HG03045 (cell line): ENCODE data around the gene NRXN3.
"Not testable (repeated sequence)": the region's sequence is repeated elsewhere in the genome, so short reads cannot be mapped to it uniquely, and the experiment has no call there.

ENCODE experiments used
- ATAC-seq: cut with Tn5 transposase; IDR thresholded peaks from one replicate; pipeline ENCODE4 v1.9.1; 2021; ENCODE audit warnings: mild to moderate bottlenecking, moderate library complexity; ENCODE audit not compliant: unreplicated experiment

The NRXN3 gene

GRCh38 chr14:78479127-78479780, 309.1 kb downstream of the NRXN3 start:
- no peak for ATAC-seq

DNA sequence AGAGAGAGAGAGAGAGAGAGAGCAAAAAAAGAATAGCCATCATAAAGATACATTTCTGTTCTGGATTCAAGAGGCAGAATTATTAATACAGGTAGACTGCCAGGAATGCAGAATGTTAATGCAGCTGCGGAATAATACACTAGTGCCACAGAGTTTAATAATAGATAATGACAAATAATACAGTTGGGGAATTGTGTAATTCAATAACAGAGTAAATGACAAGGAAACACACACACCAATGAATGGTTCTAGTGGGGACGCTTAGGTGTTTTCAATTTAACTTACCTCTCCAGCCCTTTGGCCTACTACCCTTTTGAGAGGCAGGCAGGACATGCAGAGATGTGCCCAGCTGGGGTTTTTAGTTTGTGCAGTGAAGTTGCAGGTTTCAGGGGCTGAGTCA, 313.9 kb downstream of the NRXN3 start:
- ATAC-seq: no peak

DNA sequence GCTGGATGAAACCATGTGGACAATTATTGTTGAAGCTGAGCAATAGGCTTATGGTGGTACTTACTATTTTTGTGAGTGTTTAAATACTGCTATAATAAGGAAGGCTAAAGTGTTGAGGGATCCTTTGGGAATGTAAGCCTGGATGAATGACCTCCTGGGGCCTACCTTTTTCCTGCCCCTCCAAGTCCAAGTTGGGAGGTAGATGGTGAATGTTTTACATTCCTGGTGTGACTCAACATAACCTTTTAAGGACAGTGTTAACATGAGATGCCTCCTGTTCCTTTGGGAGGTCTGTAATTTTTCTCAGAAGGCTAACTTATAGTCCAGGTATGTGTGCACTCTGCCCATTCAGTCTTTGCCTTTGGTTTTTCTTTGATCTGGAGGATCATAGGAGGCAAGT, 315.9 kb downstream of the NRXN3 start:
- no peak for ATAC-seq

GRCh38 chr14:78486621-78487020, 316.4 kb downstream of the NRXN3 start:
- no peak for ATAC-seq

DNA sequence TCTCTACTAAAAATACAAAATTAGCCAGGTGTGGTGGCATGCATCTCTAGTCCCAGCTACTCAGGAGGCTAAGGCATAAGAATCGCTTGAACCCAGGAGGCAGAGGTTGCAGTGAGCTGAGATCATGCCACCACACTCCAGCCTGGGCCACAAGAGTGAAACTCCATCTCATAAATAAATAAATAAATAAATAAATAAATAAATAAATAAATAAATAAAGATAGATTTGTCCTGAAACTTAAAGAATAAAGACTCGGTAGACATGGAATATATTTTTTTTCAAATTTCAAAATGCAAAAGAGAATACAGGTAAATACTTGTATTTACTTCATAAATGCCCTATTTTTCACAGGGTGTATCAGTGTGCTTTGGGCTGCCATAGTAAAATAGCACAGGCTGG, 317.4 kb downstream of the NRXN3 start:
- not testable (repeated sequence) for ATAC-seq

DNA sequence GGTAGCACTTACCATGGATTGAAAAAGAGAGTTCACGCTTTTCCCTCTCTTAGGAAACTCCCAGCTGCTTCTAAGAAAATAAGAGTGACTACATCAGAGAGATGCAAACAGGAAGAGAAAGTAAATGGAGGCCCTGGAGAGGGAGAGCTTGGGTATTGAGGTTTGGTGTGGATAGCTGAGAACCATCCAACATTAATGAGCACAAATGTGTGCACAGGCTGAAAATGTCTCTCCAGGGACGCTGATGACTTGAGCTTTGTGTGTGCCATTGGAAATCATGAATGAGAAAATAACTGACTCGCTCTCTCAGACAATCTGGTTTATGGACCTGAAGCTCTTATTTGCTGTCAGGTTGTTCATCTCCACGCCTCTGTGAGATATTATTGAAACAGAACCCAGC, 318.8 kb downstream of the NRXN3 start:
- no peak for ATAC-seq

GRCh38 chr14:78491048-78491447, 320.9 kb downstream of the NRXN3 start:
- ATAC-seq: no peak

DNA sequence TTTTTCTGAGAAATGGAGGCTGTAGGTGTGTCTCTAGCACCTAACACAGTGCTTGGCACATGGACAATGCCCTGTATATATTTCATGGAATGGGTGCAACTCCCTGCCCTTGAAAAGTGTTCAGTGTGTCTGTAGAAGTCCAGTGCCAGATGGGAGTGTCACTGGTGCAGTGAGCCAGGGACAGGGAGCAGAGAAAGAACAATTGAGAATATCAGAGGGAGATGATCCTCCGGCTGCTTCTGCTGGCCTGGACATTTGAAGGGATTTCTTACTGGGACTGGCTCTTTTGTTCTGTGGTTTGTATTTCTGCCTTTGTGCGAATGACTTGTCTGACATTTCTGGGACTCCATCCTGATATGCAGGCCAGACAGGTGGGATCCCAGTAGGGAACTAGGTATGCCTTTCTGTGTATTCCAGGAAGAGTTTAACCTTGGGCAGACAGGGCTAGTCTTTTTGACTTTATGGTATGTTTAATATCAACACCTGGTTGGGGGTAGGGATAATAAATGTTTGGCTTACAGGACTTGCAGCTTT, 328.0 kb downstream of the NRXN3 start:
- ATAC-seq: no peak

DNA sequence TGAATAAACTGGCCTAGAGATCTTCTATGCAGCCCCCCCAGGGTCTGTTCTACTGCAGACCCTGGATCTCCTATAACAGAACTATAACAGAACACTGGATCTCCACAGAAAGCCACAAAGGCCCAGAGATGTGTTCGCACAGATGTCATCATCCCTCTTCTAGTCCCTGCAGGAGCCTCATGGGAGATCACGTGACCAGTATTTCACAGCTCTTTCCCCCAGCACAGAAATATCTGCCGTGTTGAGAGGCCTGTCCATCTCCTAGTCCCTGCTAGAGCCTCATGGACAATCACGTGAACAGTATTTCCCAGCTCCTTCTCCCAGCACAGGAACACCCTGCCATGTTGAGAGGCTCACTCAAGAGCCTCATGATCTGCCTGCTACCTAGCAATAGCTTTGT, 331.7 kb downstream of the NRXN3 start:
- no peak for ATAC-seq

DNA sequence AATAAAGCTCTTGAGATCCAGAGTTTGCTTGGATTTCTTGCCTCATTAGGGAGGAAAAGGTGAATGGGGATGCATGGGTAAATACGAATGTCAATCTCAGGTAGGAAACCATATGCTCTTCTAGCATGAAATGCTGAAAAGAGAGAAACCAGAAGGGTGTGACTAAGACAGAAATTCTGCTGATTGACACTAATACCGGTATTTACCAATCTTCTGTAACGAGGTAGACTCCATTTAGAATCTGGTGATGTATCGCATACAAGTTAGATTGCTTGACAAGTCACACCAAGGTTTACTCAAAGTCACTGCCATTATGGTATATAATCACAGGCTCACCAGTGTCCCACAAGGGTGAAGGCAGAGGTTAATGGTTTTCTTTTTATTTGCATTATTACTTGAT, 337.9 kb downstream of the NRXN3 start:
- no peak for ATAC-seq

DNA sequence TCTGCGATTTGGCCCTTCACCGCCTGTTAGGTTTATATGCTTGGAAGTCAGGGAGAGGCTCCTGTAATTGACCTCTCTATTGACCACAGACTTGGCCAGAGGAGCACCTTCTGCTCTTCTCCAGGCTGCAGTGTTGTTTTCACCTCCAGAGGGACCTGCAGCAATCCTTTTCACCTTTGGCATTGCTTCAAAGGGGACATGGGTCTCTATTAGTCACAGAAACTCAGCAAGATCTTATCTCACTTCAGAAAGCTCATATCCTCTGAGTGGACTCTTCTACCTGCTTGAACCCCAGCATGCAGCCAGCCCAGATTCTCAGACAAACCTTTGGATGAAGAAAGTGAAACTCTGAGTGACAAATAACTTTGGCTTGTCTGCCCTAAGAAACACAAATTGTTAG, 339.3 kb downstream of the NRXN3 start:
- no peak for ATAC-seq

DNA sequence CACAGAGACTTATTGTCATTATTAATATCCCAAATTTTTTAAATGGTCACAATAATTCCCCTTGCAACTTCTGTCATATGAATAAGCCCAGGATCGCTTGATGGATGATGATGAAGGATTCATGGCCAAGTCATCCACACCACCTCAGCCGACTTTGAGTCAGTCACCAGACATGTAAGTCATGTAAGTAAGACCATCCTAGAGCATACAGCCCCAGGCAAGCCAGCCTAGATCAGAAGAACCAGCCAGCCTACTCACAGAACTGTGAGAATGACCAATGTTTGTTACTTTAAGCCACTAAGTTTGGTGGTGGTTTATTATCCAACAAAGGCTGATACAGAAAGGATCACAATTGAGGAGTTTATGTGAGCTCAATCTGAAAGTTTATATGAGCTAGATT, 341.8 kb downstream of the NRXN3 start:
- ATAC-seq: no peak

DNA sequence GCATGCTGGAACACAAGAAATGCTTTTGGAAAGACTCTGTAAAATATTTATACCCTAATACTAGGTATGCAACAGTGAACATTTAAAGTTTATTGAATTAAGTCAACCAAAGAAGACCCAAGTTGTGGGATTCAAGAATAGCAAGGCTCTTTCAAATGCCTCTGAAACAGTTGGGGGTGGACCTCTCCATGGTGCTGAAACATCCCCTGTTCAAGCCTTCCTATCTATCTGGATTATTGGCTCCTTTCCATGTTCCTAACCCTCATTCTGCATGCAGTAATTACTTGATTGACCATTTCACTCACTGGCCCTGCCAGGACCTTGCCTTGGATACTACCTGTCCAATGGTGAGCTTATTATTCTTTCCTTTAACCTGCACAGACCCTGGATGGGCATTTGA, 349.7 kb downstream of the NRXN3 start:
- no peak for ATAC-seq

GRCh38 chr14:78524196-78524595, 354.0 kb downstream of the NRXN3 start:
- ATAC-seq: no peak

DNA sequence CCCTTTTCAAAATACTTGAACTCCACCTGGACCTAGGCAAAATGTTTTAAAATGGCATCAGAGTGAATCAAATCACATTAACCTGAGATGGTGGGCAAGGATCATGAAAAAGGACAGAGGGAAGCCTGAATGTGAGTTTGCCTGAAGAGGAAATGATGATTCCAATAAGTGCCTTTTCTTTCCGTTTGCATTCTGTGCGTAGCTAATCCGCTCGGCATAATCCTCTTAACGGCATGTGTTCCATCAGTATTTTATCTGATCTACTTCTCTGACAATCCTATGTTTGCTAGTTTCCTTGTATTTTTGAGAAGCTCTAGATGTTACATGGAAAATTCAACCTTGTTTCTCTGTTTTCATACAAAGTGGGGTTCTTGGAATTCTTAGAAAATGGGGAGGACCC, 354.6 kb downstream of the NRXN3 start:
- no peak for ATAC-seq

GRCh38 chr14:78530078-78530477, 359.9 kb downstream of the NRXN3 start:
- ATAC-seq: no peak

DNA sequence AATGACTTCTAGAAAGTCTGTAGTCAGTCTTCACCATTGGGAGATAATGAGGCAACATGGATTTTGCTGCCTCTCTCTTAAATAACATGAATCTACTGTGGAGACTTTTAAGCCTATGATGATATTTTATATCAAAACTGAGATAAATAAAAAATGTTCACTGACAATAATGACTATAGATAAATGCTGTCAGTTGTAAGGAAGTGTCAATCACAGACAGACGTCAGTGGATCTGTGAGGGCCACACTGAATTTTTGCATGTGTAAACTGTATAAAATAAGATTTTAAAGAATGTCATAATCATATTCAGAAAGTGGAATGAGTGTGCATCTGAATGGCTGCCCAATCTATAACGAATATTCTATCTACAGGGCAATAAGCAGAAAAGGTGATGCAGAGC, 364.0 kb downstream of the NRXN3 start:
- ATAC-seq: no peak

GRCh38 chr14:78535041-78535440, 364.9 kb downstream of the NRXN3 start:
- ATAC-seq: no peak

DNA sequence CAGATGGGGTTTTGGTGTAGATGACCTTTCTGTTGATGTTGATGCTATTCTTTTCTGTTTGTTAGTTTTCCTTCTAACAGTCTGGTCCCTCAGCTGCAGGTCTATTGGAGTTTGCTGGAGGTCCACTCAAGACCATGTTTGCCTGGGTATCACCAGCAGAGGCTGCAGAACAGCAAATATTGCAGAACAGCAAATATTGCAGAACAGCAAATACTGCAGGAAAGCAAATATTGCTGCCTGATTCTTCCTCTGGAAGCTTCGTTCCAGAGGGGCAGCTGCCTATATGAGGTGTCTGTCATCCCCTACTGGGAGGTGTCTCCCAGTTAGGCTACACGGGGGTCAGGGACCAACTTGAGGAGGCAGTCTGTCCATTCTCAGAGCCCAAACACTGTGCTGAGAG, 371.6 kb downstream of the NRXN3 start:
- ATAC-seq: not testable (repeated sequence)

- no peak for ATAC-seq
Observed at GRCh38 chr14:78543433-78543832, 373.3 kb downstream of the NRXN3 start.

DNA sequence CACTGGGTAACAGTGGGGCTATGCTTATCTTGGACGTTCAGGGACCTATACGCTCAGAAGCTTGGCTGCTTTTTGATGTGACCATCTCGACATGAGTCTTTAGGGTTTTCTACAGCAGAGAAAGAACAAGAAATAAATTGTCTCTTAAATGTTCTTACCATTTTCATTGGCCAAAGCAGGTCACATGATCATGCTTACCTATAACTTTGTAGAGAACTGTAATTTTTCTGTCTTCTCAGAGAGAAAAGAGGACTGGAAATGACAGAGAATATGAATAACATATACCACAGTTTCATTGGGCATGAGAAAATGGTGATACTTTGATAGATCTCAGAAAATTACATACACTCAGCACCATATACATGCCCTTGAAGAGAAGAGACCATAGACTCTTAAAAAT, 390.9 kb downstream of the NRXN3 start:
- no peak for ATAC-seq

GRCh38 chr14:78566026-78566858, 396.1 kb downstream of the NRXN3 start:
- peak; percentile 89 for ATAC-seq
